Measurements from ENCODE around the gene ZNF516. TPM values are rescaled to one million over a fixed set of nuclear protein-coding genes. Genes with fewer than 3 reads are reported as not detected.
"Not testable (repeated sequence)": the region's sequence is repeated elsewhere in the genome, so short reads cannot be mapped to it uniquely, and the experiment has no call there.

ZNF516 gene
- total RNA-seq (2014; rRNA removed; shearing (Covaris generic)) = 6.3 and 8.2 TPM in 2 replicates

- H3K9me3 ChIP-seq (replicated peaks) = no peaks in the 10 kb centered on the region
- peak within 1 kb of the TSS; percentile 59 for H3K4me3 ChIP-seq
- no peak within 1 kb of the TSS; the same call in 1 of the 2 replicates for H3K27ac ChIP-seq
- DNase-seq = peak in 1 of 2 experiments; percentile 36
- no peaks in the 10 kb centered on the region for H3K27me3 ChIP-seq
- H3K36me3 ChIP-seq = no peaks in the 10 kb centered on the region
- H3K4me1 ChIP-seq = no peaks in the 10 kb centered on the region
Measured at GRCh38 chr18:76495006-76495370, at the start of gene ZNF516. TSS of gene ZNF516 (minus strand) at chr18:76495242. CDS start at chr18:76443054, 52,188 bp downstream.

- Histone ChIP-seq H3K4me3 (no peak overlapping the region), H3K4me1 (no peaks in the 10 kb centered on the region), H3K36me3 (no peaks in the 10 kb centered on the region), H3K27ac (no peak overlapping the region), H3K27me3 (no peaks in the 10 kb centered on the region), H3K9me3 (replicated peaks) (no peaks in the 10 kb centered on the region)
- no peak for DNase-seq
Measured at GRCh38 chr18:76538846-76539245, 43.8 kb upstream of the ZNF516 start.

- no peak overlapping the region for H3K27ac ChIP-seq
- no peak for DNase-seq
- no peaks in the 10 kb centered on the region for H3K36me3 ChIP-seq
- H3K4me1 ChIP-seq = no peaks in the 10 kb centered on the region
- H3K9me3 ChIP-seq (replicated peaks) = no peaks in the 10 kb centered on the region
- no peak overlapping the region for H3K4me3 ChIP-seq
- H3K27me3 ChIP-seq = no peaks in the 10 kb centered on the region
Measured at GRCh38 chr18:76537621-76538020, 42.6 kb upstream of the ZNF516 start.

GRCh38 chr18:76536593-76536992 lies 41.6 kb upstream of the ZNF516 start:
- H3K36me3 ChIP-seq; H3K9me3 ChIP-seq (replicated peaks); DNase-seq: not testable (repeated sequence)

GRCh38 chr18:76532875-76533274 lies 37.8 kb upstream of the ZNF516 start:
- H3K4me3 ChIP-seq = no peak overlapping the region
- H3K9me3 ChIP-seq (replicated peaks) = no peaks in the 10 kb centered on the region
- H3K27me3 ChIP-seq = no peaks in the 10 kb centered on the region
- DNase-seq = no peak
- H3K4me1 ChIP-seq = peaks cover 3% of the 10 kb centered on the region; the same call in 1 of the 2 replicates
- no peaks in the 10 kb centered on the region for H3K36me3 ChIP-seq
- no peak overlapping the region for H3K27ac ChIP-seq

More at GRCh38 chr18:76536593-76536992, 41.6 kb upstream of the ZNF516 start:
- not testable (repeated sequence) for H3K4me3 ChIP-seq, H3K27me3 ChIP-seq, H3K27ac ChIP-seq, H3K4me1 ChIP-seq

- Histone ChIP-seq H3K27me3 (no peaks in the 10 kb centered on the region), H3K4me1 (peaks cover 3% of the 10 kb centered on the region; the same call in 1 of the 2 replicates), H3K9me3 (replicated peaks) (no peaks in the 10 kb centered on the region), H3K27ac (no peak overlapping the region), H3K36me3 (no peaks in the 10 kb centered on the region), H3K4me3 (no peak overlapping the region)
- no peak for DNase-seq
Measured at GRCh38 chr18:76530846-76531245, 35.8 kb upstream of the ZNF516 start.

GRCh38 chr18:76530391-76530790 lies 35.3 kb upstream of the ZNF516 start:
- no peaks in the 10 kb centered on the region for H3K9me3 ChIP-seq (replicated peaks)
- no peaks in the 10 kb centered on the region for H3K27me3 ChIP-seq
- H3K4me3 ChIP-seq = no peak overlapping the region
- H3K36me3 ChIP-seq = no peaks in the 10 kb centered on the region
- DNase-seq = no peak
- peaks cover 3% of the 10 kb centered on the region; the same call in 1 of the 2 replicates for H3K4me1 ChIP-seq
- H3K27ac ChIP-seq = no peak overlapping the region

- no peak overlapping the region for H3K27ac ChIP-seq
- no peak overlapping the region for H3K4me3 ChIP-seq
- H3K27me3 ChIP-seq = no peaks in the 10 kb centered on the region
- H3K9me3 ChIP-seq (replicated peaks) = no peaks in the 10 kb centered on the region
- DNase-seq = no peak
- H3K4me1 ChIP-seq = peaks cover 3% of the 10 kb centered on the region; the same call in 1 of the 2 replicates
- no peaks in the 10 kb centered on the region for H3K36me3 ChIP-seq
Measured at GRCh38 chr18:76529433-76529811, 34.4 kb upstream of the ZNF516 start.

- peak; percentile 11 to 33 for DNase-seq
- Histone ChIP-seq H3K4me1 (peaks cover 3% of the 10 kb centered on the region; the same call in 1 of the 2 replicates), H3K4me3 (peak overlapping the region; percentile 28)
Measured at GRCh38 chr18:76528477-76529432, 33.7 kb upstream of the ZNF516 start.

GRCh38 chr18:76525911-76526310 lies 30.9 kb upstream of the ZNF516 start:
- no peak overlapping the region for H3K4me3 ChIP-seq
- H3K27ac ChIP-seq = no peak overlapping the region

More at GRCh38 chr18:76528477-76529432, 33.7 kb upstream of the ZNF516 start:
- Histone ChIP-seq H3K27ac (no peak overlapping the region), H3K9me3 (replicated peaks) (no peaks in the 10 kb centered on the region), H3K36me3 (no peaks in the 10 kb centered on the region), H3K27me3 (no peaks in the 10 kb centered on the region)

GRCh38 chr18:76524900-76525698 lies 30.1 kb upstream of the ZNF516 start:
- Histone ChIP-seq H3K4me3 (peak overlapping the region; percentile 22; the same call in 1 of the 2 replicates), H3K27me3 (no peaks in the 10 kb centered on the region), H3K36me3 (no peaks in the 10 kb centered on the region), H3K27ac (no peak overlapping the region), H3K4me1 (peaks cover 3% of the 10 kb centered on the region; the same call in 1 of the 2 replicates), H3K9me3 (replicated peaks) (no peaks in the 10 kb centered on the region)
- peak in 1 of 2 experiments; percentile 12 for DNase-seq

More at GRCh38 chr18:76525911-76526310, 30.9 kb upstream of the ZNF516 start:
- no peaks in the 10 kb centered on the region for H3K27me3 ChIP-seq
- peaks cover 3% of the 10 kb centered on the region; the same call in 1 of the 2 replicates for H3K4me1 ChIP-seq
- no peaks in the 10 kb centered on the region for H3K9me3 ChIP-seq (replicated peaks)
- DNase-seq = no peak
- H3K36me3 ChIP-seq = no peaks in the 10 kb centered on the region

- Histone ChIP-seq H3K27ac (no peak overlapping the region), H3K4me3 (no peak overlapping the region), H3K36me3 (no peaks in the 10 kb centered on the region), H3K27me3 (no peaks in the 10 kb centered on the region), H3K4me1 (peaks cover 3% of the 10 kb centered on the region; the same call in 1 of the 2 replicates), H3K9me3 (replicated peaks) (no peaks in the 10 kb centered on the region)
- DNase-seq = no peak
Measured at GRCh38 chr18:76524477-76524876, 29.4 kb upstream of the ZNF516 start.

GRCh38 chr18:76522551-76522950 lies 27.5 kb upstream of the ZNF516 start:
- no peaks in the 10 kb centered on the region for H3K4me1 ChIP-seq
- no peaks in the 10 kb centered on the region for H3K36me3 ChIP-seq
- H3K27ac ChIP-seq = no peak overlapping the region
- DNase-seq = no peak
- H3K4me3 ChIP-seq = no peak overlapping the region
- H3K27me3 ChIP-seq = no peaks in the 10 kb centered on the region
- H3K9me3 ChIP-seq (replicated peaks) = no peaks in the 10 kb centered on the region

- Histone ChIP-seq H3K4me1 (no peaks in the 10 kb centered on the region), H3K36me3 (no peaks in the 10 kb centered on the region), H3K27me3 (no peaks in the 10 kb centered on the region), H3K27ac (no peak overlapping the region), H3K4me3 (no peak overlapping the region), H3K9me3 (replicated peaks) (no peaks in the 10 kb centered on the region)
- DNase-seq = no peak
Measured at GRCh38 chr18:76522122-76522503, 27.1 kb upstream of the ZNF516 start.
